OCI-LY1 (cell line): ENCODE measurements around the gene FILIP1L.

Experiments
- CTCF ChIP-seq: fragments of 200-600 bp; sonication (generic), shearing (Covaris generic); IDR thresholded peaks from 2 replicates; pipeline ENCODE4 v1.5.1; 2017; ENCODE audit warnings: mild to moderate bottlenecking, antibody characterized with exemption, low read length, moderate library complexity, mixed read lengths
- EZH2 ChIP-seq: fragments of 200-600 bp; sonication (generic), shearing (Covaris generic); IDR thresholded peaks from 2 replicates; pipeline ENCODE4 v1.8.0; 2017; ENCODE audit warnings: borderline replicate concordance, mixed run types, mild to moderate bottlenecking, antibody characterized with exemption, low read length, moderate library complexity, mixed read lengths

- no peak for TF ChIP-seq CTCF
- TF ChIP-seq EZH2, result no peak
These were observed 170.2 kb downstream of the FILIP1L start for GRCh38 chr3:99943931-99944761.
